Left ventricle myocardium inferior (tissue), 1 donor: ENCODE measurements around the gene ATOSB. TPM values are rescaled to one million over a fixed set of nuclear protein-coding genes. Genes with fewer than 3 reads are reported as not detected.

Experiments used
- DNase-seq: peaks from one replicate; pipeline ENCODE4 v3.0.0-alpha.2; 2020
- H3K27ac ChIP-seq: fragments of 200-600 bp; replicated peaks from 2 replicates; pipeline ENCODE4 v1.8.0; 2021
- H3K27me3 ChIP-seq: fragments of 200-600 bp; 2 replicates; pipeline ENCODE4 v1.8.0; 2021; ENCODE audit warnings: low read depth
- H3K36me3 ChIP-seq: fragments of 200-600 bp; 2 replicates; pipeline ENCODE4 v1.8.0; 2021
- H3K4me1 ChIP-seq: fragments of 200-600 bp; 2 replicates; pipeline ENCODE4 v1.8.0; 2021
- H3K4me3 ChIP-seq: fragments of 200-600 bp; 2 replicates; pipeline ENCODE4 v1.8.0; 2021; ENCODE audit warnings: mild to moderate bottlenecking, moderate library complexity
- H3K9me3 ChIP-seq: fragments of 200-600 bp; replicated peaks from 2 replicates; pipeline ENCODE4 v1.8.0; 2021
- CTCF ChIP-seq: fragments of 200-600 bp; IDR thresholded peaks from 2 replicates; pipeline ENCODE4 v1.8.0; 2021; ENCODE audit warnings: antibody characterized with exemption, mild to moderate bottlenecking, borderline replicate concordance
- intact Hi-C: fragments of 100-400 bp; cut with micrococcal nuclease; formaldehyde crosslinking; loops from one replicate; pipeline ENCODE4 v1.11.0; 2022
- total RNA-seq: library from RNA; stranded (reverse); fragmentation: NEBNext Ultra II Directional; extraction: Animal tissue kit (Norgen Biotek cat#: 25700); gene quantifications from one replicate; pipeline ENCODE4 v1.2.1, GENCODE V29; 2021
- donor health status: DM: no; HTN: yes; CAD: no; lungs with severe emphysema.

The ATOSB gene
- total RNA-seq, 1 donor from 2014 or later, result 17.0 TPM

GRCh38 chr9:35078066-35078465 lies 37.6 kb downstream of the ATOSB start:
- DNase-seq, result no peak
- Histone ChIP-seq H3K9me3 (no peaks in the 10 kb centered on the region), H3K36me3 (peaks cover 15% of the 10 kb centered on the region), H3K4me1 (peaks cover 29% of the 10 kb centered on the region), H3K4me3 (no peak overlapping the region), H3K27me3 (no peaks in the 10 kb centered on the region), H3K27ac (no peak overlapping the region)
- TF ChIP-seq CTCF, result no peak
- intact Hi-C loops, result no loop called here

- no peaks in the 10 kb centered on the region for H3K9me3 ChIP-seq
- intact Hi-C loops, result no loop called here
Measured at GRCh38 chr9:35076848-35077247, 38.8 kb downstream of the ATOSB start.

GRCh38 chr9:35075358-35075757 lies 40.3 kb downstream of the ATOSB start:
- Histone ChIP-seq H3K4me1 (peaks cover 50% of the 10 kb centered on the region), H3K9me3 (no peaks in the 10 kb centered on the region), H3K27ac (no peak overlapping the region), H3K27me3 (no peaks in the 10 kb centered on the region), H3K36me3 (peaks cover 15% of the 10 kb centered on the region), H3K4me3 (no peak overlapping the region)
- intact Hi-C loops, result no loop called here
- no peak for DNase-seq
- no peak for TF ChIP-seq CTCF

More at GRCh38 chr9:35076848-35077247, 38.8 kb downstream of the ATOSB start:
- no peak for TF ChIP-seq CTCF
- Histone ChIP-seq H3K4me1 (peaks cover 38% of the 10 kb centered on the region), H3K27me3 (no peaks in the 10 kb centered on the region), H3K4me3 (no peak overlapping the region), H3K27ac (no peak overlapping the region), H3K36me3 (peaks cover 15% of the 10 kb centered on the region)
- DNase-seq, result no peak

- intact Hi-C loops, result no loop called here
- H3K36me3 ChIP-seq, result peaks cover 18% of the 10 kb centered on the region
- H3K9me3 ChIP-seq, result no peaks in the 10 kb centered on the region
- H3K4me1 ChIP-seq, result peaks cover 51% of the 10 kb centered on the region
- no peaks in the 10 kb centered on the region for H3K27me3 ChIP-seq
- no peak overlapping the region for H3K27ac ChIP-seq
- no peak for TF ChIP-seq CTCF
- H3K4me3 ChIP-seq, result no peak overlapping the region
- no peak for DNase-seq
Measured at GRCh38 chr9:35074791-35075190, 40.9 kb downstream of the ATOSB start.

GRCh38 chr9:35074141-35074540 lies 41.5 kb downstream of the ATOSB start:
- Histone ChIP-seq H3K9me3 (no peaks in the 10 kb centered on the region), H3K4me1 (peaks cover 51% of the 10 kb centered on the region), H3K36me3 (peaks cover 19% of the 10 kb centered on the region), H3K27me3 (no peaks in the 10 kb centered on the region), H3K27ac (no peak overlapping the region), H3K4me3 (no peak overlapping the region)
- no peak for DNase-seq
- intact Hi-C loops, result no loop called here
- TF ChIP-seq CTCF, result no peak

- Histone ChIP-seq H3K4me1 (peaks cover 51% of the 10 kb centered on the region), H3K36me3 (peaks cover 24% of the 10 kb centered on the region), H3K4me3 (peak overlapping the region; percentile 75), H3K9me3 (no peaks in the 10 kb centered on the region), H3K27ac (peak overlapping the region; percentile 97), H3K27me3 (no peaks in the 10 kb centered on the region)
- no peak for DNase-seq
- intact Hi-C loops, result no loop called here
- no peak for TF ChIP-seq CTCF
Measured at GRCh38 chr9:35073279-35073612, 42.4 kb downstream of the ATOSB start.
